AG04449 (cell line): Measurements from ENCODE around the gene IGF2BP2.

Experiments used
- CTCF ChIA-PET: fragments of 350-600 bp; formaldehyde crosslinking; extraction: SDS; loops from one replicate; lab custom pipeline; 2021; ENCODE audit warnings: antibody characterized with exemption; lab: Yijun Ruan, JAX
- POLR2A ChIA-PET: fragments of 400-600, 350-600 bp; formaldehyde crosslinking; extraction: SDS; loops from one replicate; lab custom pipeline; 2020; ENCODE audit warnings: antibody characterized with exemption, inconsistent platforms; lab: Yijun Ruan, JAX
- DNase-seq: peaks from one replicate; pipeline ENCODE4 v3.0.0-alpha.2; 2010; ENCODE audit warnings: low read depth, low spot score
- H3K4me3 ChIP-seq: 2 replicates; pipeline ENCODE4 v1.5.1; 2011; ENCODE audit warnings: low read depth, mild to moderate bottlenecking, control low read depth, low read length
- TF ChIP-seq, protein P1 (sequence below): IDR thresholded peaks from one replicate; pipeline ENCODE4 v1.5.1; 2011; ENCODE audit warnings: mild to moderate bottlenecking, moderate library complexity, low read length, control low read depth, inconsistent platforms; ENCODE audit not compliant: insufficient read depth; ENCODE audit errors: missing control alignments

IGF2BP2 gene

DNA sequence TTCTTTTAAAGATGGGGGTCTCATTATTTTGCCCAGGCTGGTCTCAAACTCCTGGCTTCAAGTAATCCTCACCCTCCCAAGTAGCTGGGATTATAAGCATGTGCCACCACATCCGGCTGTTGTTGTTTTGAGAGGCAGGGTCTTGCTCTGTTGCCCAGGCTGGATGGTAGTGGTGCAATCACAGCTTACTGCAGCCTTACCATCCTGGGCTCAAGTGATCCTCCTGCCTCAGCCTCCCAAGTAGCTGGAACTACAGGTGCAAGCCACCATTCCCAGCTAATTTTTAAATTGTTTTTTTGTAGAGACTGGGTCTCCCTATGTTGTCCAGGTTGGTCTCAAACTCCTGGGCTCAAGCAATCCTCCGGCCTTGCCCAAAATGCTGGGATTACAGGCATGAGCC lies 133.2 kb downstream of the IGF2BP2 start:
- DNase-seq: no peak
- POLR2A ChIA-PET: no interaction called here
- TF ChIP-seq, protein P1, sequence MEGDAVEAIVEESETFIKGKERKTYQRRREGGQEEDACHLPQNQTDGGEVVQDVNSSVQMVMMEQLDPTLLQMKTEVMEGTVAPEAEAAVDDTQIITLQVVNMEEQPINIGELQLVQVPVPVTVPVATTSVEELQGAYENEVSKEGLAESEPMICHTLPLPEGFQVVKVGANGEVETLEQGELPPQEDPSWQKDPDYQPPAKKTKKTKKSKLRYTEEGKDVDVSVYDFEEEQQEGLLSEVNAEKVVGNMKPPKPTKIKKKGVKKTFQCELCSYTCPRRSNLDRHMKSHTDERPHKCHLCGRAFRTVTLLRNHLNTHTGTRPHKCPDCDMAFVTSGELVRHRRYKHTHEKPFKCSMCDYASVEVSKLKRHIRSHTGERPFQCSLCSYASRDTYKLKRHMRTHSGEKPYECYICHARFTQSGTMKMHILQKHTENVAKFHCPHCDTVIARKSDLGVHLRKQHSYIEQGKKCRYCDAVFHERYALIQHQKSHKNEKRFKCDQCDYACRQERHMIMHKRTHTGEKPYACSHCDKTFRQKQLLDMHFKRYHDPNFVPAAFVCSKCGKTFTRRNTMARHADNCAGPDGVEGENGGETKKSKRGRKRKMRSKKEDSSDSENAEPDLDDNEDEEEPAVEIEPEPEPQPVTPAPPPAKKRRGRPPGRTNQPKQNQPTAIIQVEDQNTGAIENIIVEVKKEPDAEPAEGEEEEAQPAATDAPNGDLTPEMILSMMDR: no peak
- H3K4me3 ChIP-seq: no peak overlapping the region
- CTCF ChIA-PET: interaction anchor here (1.0 to 1.5 kb wide), 4 partner anchors 14 to 76 kb away, joined by 3 to 9 read pairs (median 4); no protein-coding TSS in a partner anchor

DNA sequence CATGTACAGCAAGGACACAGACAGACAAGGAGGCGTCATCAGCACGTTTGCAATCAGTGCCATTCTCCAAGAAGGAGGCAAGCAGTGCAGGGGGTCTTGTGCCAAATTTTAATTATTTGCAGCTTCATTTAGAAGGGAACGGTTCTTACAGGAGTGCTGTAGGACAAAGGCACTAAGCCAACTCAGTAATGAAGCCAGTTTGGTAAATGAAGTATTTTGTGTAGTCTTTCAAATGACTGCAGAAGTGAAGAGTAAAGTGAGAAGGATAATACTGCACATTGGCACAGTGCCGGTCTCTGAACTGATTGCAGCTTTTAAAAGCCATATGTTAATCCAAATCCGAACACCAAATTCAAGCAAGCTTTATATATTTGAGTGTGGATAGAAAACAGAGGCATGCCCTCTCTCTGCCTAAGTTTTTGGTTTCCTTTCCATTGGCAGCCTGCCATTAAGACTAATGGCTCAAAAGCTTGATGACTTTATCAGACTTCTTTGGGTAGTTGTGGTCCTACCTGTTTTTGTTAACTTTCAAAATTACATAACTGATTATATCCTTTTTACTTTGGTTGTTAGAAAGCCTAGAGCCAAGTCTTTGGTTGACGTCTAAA lies 137.5 kb downstream of the IGF2BP2 start:
- ChIA-PET POLR2A (no interaction called here), CTCF (interaction anchor here (1.1 to 5.1 kb wide), 8 partner anchors 9 to 81 kb away, joined by 3 to 28 read pairs (median 7); no protein-coding TSS in a partner anchor)
- TF ChIP-seq, protein P1: no peak
- no peak overlapping the region for H3K4me3 ChIP-seq
- DNase-seq: no peak

DNA sequence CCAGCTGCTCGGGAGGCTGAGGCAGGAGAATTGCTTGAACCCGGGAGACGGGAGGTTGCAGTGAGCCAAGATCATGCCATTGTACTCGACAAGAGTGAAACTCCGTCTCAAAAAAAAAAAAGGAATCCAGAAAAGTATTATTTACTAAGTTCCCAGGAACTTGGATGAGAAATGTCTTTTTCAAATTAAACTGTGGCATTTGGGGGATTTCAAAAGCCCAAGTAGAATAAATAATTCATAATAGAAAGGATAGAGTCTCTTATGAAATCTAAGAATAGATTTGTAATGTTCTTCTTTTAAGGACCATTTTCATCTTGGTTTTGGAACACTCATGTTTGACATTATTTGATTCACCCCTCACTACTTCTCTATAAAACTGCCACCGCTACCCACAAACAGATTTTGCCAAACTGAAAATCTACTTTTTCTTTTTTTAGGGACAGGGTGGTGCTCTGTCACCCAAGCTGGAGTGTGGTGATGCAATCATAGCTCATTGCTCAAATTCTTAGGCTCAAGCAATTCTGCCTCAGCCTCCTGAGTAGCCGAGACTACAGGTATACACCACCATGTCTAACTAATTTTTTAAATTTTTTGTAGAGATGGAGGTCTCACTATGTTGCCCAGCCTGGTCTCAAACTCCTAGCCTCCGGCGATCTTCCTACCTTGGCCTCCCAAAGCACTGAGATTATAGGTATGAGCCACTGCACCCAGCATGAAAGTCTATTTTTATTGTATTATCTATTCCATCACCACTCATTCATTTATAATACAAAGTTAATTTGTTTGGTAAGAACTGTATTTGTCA lies 139.4 kb downstream of the IGF2BP2 start:
- no peak overlapping the region for H3K4me3 ChIP-seq
- TF ChIP-seq, protein P1: no peak
- DNase-seq: no peak
- POLR2A ChIA-PET: no interaction called here
- CTCF ChIA-PET: interaction anchor here (2.3 to 5.1 kb wide), 3 partner anchors 8 to 49 kb away, joined by 5 to 28 read pairs (median 10); no protein-coding TSS in a partner anchor

DNA sequence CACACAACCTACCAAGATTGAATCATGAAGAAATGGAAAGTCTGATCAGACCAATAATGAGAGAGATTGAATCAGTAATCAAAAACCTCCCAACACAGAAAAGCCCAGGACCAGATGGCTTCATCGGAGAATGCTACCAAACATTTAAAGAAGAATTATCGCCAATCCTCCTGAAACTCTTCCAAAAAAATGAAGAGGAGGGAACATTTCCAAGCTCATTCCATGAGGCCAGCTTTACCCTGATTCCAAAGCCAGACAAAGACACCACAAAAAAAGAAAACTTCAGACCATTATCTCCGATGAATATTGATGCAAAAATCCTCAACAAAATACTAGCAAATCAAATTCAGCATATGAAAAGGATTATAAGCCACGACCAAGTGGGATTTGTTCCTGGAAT lies 144.6 kb downstream of the IGF2BP2 start:
- ChIA-PET CTCF (interaction anchor here (1.0 to 1.3 kb wide), 3 partner anchors 16 to 66 kb away, joined by 3 to 7 read pairs (median 3); no protein-coding TSS in a partner anchor), POLR2A (no interaction called here)
- no peak for DNase-seq

DNA sequence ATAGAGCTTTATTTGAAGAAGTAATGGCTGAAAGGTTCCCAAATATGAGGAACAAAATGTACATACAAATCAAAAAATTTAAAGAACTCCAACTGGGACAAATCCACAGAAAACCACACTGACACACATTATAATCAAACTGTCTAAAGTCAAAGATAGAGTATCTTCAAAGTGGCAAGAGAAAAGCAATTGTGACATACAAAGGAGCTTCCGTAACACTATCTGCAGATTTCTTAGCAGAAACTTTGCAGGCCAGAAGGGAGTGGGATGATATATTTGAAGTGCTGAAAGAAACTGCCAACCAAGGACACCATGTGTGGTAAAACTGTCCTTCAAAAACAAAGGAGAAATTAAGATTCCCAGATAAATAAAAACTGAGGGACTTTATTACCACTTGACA lies 146.8 kb downstream of the IGF2BP2 start:
- DNase-seq: no peak
- ChIA-PET CTCF (interaction anchor here (0.7 to 4.0 kb wide), 24 partner anchors 9 to 265 kb away, joined by 3 to 60 read pairs (median 5); no protein-coding TSS in a partner anchor), POLR2A (no interaction called here)
- TF ChIP-seq, protein P1: no peak
- H3K4me3 ChIP-seq: no peak overlapping the region

More for the DNA sequence above, 144.6 kb downstream of the IGF2BP2 start:
- no peak overlapping the region for H3K4me3 ChIP-seq
- TF ChIP-seq, protein P1: no peak
